DOHH2 (cell line): Measurements from ENCODE around the gene VAV1.

ENCODE experiments used
- EZH2phosphoT487 ChIP-seq: fragments of 200-600 bp; sonication (generic); IDR thresholded peaks from 2 replicates; pipeline ENCODE4 v1.6.1; 2017; ENCODE audit warnings: borderline replicate concordance, mild to moderate bottlenecking, antibody characterized with exemption, low read length, moderate library complexity, mixed read lengths
- TF ChIP-seq, protein P1 (sequence below): fragments of 200-600 bp; sonication (generic); IDR thresholded peaks from one replicate; pipeline ENCODE4 v1.5.1; 2014; ENCODE audit warnings: antibody characterized with exemption, mild to moderate bottlenecking, low read depth, low read length; ENCODE audit not compliant: poor library complexity, severe bottlenecking

DNA sequence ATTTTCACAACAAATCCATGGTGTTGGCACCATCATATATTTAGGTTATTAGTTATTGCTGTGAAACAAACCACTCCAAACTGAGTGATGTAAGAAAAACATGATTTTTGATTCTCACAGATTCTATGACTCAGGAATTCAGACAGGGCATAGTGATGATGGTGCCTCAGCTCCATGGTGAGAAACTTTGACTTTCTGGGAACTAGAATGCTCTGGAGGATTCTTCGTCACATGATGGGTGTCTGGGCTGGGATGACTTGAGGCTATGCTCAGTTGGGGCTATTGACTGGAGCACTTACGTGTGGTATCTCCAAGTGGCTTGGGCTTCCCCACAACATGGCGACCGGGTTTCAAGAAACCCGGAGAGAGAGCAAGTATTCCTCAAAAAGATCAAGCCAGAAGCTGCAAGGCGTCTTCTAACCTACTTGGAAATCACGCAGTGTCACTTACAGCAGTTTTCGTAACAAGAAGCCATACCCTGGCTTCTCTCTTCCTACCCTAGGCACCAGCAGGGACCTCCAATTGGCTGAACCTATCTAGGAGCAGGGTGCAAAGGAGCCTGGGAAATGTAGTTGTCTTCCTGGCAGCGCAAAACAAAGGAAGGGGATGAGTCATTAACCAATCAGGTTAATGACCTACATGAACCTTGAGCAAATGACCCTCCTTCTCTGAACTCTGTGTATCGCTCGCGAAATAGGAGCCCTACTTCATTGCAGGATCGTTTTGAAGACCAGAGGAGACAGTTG, 22.4 kb downstream of the VAV1 start:
- TF ChIP-seq, protein P1, sequence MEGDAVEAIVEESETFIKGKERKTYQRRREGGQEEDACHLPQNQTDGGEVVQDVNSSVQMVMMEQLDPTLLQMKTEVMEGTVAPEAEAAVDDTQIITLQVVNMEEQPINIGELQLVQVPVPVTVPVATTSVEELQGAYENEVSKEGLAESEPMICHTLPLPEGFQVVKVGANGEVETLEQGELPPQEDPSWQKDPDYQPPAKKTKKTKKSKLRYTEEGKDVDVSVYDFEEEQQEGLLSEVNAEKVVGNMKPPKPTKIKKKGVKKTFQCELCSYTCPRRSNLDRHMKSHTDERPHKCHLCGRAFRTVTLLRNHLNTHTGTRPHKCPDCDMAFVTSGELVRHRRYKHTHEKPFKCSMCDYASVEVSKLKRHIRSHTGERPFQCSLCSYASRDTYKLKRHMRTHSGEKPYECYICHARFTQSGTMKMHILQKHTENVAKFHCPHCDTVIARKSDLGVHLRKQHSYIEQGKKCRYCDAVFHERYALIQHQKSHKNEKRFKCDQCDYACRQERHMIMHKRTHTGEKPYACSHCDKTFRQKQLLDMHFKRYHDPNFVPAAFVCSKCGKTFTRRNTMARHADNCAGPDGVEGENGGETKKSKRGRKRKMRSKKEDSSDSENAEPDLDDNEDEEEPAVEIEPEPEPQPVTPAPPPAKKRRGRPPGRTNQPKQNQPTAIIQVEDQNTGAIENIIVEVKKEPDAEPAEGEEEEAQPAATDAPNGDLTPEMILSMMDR = no peak
- TF ChIP-seq EZH2phosphoT487 = no peak
